ENCODE data around the gene KLK2. TPM values are rescaled to one million over a fixed set of nuclear protein-coding genes. Genes with fewer than 3 reads are reported as not detected.

KLK2 gene
- total RNA-seq, 1 experiment from 2014 or later, result not detected

- no peaks in the 10 kb centered on the region for H3F3A ChIP-seq (ENCODE audit: low read length, unreplicated experiment)
Measured at GRCh38 chr19:50924586-50924985, 51.3 kb downstream of the KLK2 start.

DNA sequence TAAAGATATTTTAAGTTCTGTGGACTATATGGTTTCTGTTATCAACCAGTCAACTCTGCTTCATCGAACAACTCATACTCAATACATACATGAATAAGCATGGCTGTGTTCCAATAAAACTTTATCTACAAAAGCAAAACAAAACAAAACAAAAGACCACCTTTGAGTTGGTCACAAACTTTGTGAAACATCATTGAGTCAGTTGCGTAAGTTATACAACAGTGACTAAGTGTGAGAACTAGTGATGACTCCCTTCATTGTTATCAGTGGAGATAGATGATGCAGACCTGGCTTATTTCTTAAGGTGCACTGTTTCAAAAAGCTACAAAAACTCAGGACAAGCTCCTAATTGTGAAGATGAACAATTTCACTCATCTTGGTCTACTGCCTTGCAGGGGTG, 52.5 kb downstream of the KLK2 start:
- no peak overlapping the region for H2AFZ ChIP-seq (ENCODE audit: low read length)
- H3F3A ChIP-seq (ENCODE audit: low read length, unreplicated experiment), result no peaks in the 10 kb centered on the region
- H4K20me1 ChIP-seq (ENCODE audit: low read length), result no peaks in the 10 kb centered on the region
- TF ChIP-seq EZH2 (IDR thresholded peaks at IDR 0.05; ENCODE audit: low read length, unreplicated experiment), result no peak
- no peak for TF ChIP-seq EZH2phosphoT487 (IDR thresholded peaks at IDR 0.05; ENCODE audit: borderline replicate concordance, low read length)
- no peak for TF ChIP-seq CTCF (conservative IDR thresholded peaks at IDR 0.05; ENCODE audit: low read depth, low read length)
- peak overlapping the region; percentile 23; the same call in 1 of the 2 replicates for H3K4me2 ChIP-seq (ENCODE audit: low read length)
- H3K9ac ChIP-seq (ENCODE audit: low read length), result no peak overlapping the region
- no TSS peak for BruUV-seq (replicated peaks)
- no peaks in the 10 kb centered on the region for H3K36me3 ChIP-seq (ENCODE audit: low read depth, low read length)
- H3K27ac ChIP-seq (ENCODE audit: low read length), result peak overlapping the region; percentile 44
- H3K9me3 ChIP-seq (ENCODE audit: low read length), result no peaks in the 10 kb centered on the region
- ATAC-seq (no peak), DNase-seq (peak; percentile 96)
- CTCF ChIA-PET, result no interaction called here
- intact Hi-C loops (cut with micrococcal nuclease), result no loop called here
- POLR2A ChIA-PET (ENCODE audit: unreplicated experiment), result no interaction called here
- no peaks in the 10 kb centered on the region for H3K27me3 ChIP-seq (ENCODE audit: low read length)
- H3K4me1 ChIP-seq (ENCODE audit: insufficient read depth, low read length), result peaks cover 32% of the 10 kb centered on the region
- no peaks in the 10 kb centered on the region for H3K9me2 ChIP-seq (replicated peaks; ENCODE audit: low read length)
- H3K4me3 ChIP-seq (ENCODE audit: low read length), result no peak overlapping the region
- H3K79me2 ChIP-seq (ENCODE audit: low read length), result no peaks in the 10 kb centered on the region

More at GRCh38 chr19:50924586-50924985, 51.3 kb downstream of the KLK2 start:
- POLR2A ChIA-PET (ENCODE audit: unreplicated experiment), result no interaction called here
- Histone ChIP-seq H3K9ac (ENCODE audit: low read length) (no peak overlapping the region), H3K9me2 (replicated peaks; ENCODE audit: low read length) (no peaks in the 10 kb centered on the region), H3K4me1 (ENCODE audit: insufficient read depth, low read length) (peaks cover 26% of the 10 kb centered on the region), H3K4me2 (ENCODE audit: low read length) (no peak overlapping the region), H3K4me3 (ENCODE audit: low read length) (no peak overlapping the region), H3K27me3 (ENCODE audit: low read length) (peaks cover 5% of the 10 kb centered on the region; the same call in 1 of the 2 replicates), H3K27ac (ENCODE audit: low read length) (no peak overlapping the region), H2AFZ (ENCODE audit: low read length) (no peak overlapping the region), H3K36me3 (ENCODE audit: low read depth, low read length) (no peaks in the 10 kb centered on the region), H4K20me1 (ENCODE audit: low read length) (no peaks in the 10 kb centered on the region), H3K79me2 (ENCODE audit: low read length) (no peaks in the 10 kb centered on the region), H3K9me3 (ENCODE audit: low read length) (no peaks in the 10 kb centered on the region)
- CTCF ChIA-PET, result no interaction called here
- intact Hi-C loops (cut with micrococcal nuclease), result loop anchor here (5.0 kb wide), 2 partner anchors 217 to 387 kb away; no protein-coding TSS in a partner anchor
- DNase-seq (no peak), ATAC-seq (no peak)
- TF ChIP-seq CTCF (conservative IDR thresholded peaks at IDR 0.05; ENCODE audit: low read depth, low read length), result no peak
- no peak for TF ChIP-seq EZH2phosphoT487 (IDR thresholded peaks at IDR 0.05; ENCODE audit: borderline replicate concordance, low read length)
- no peak for TF ChIP-seq EZH2 (IDR thresholded peaks at IDR 0.05; ENCODE audit: low read length, unreplicated experiment)
- BruUV-seq (replicated peaks), result no TSS peak

- H3K9me3 ChIP-seq (ENCODE audit: low read length), result no peaks in the 10 kb centered on the region
- H3K4me2 ChIP-seq (ENCODE audit: low read length), result peak overlapping the region; percentile 23; the same call in 1 of the 2 replicates
- H3K4me3 ChIP-seq (ENCODE audit: low read length), result no peak overlapping the region
- H3K27me3 ChIP-seq (ENCODE audit: low read length), result no peaks in the 10 kb centered on the region
- CTCF ChIA-PET, result no interaction called here
- H3F3A ChIP-seq (ENCODE audit: low read length, unreplicated experiment), result peaks cover under 1% of the 10 kb centered on the region
- H3K9ac ChIP-seq (ENCODE audit: low read length), result no peak overlapping the region
- BruUV-seq (replicated peaks), result no TSS peak
- no peaks in the 10 kb centered on the region for H4K20me1 ChIP-seq (ENCODE audit: low read length)
- TF ChIP-seq CTCF (conservative IDR thresholded peaks at IDR 0.05; ENCODE audit: low read depth, low read length), result no peak
- no peak for TF ChIP-seq EZH2 (IDR thresholded peaks at IDR 0.05; ENCODE audit: low read length, unreplicated experiment)
- no peak for TF ChIP-seq EZH2phosphoT487 (IDR thresholded peaks at IDR 0.05; ENCODE audit: borderline replicate concordance, low read length)
- peak; percentile 44 for DNase-seq
- POLR2A ChIA-PET (ENCODE audit: unreplicated experiment), result no interaction called here
- H3K9me2 ChIP-seq (replicated peaks; ENCODE audit: low read length), result no peaks in the 10 kb centered on the region
- no peaks in the 10 kb centered on the region for H3K79me2 ChIP-seq (ENCODE audit: low read length)
- no peak overlapping the region for H2AFZ ChIP-seq (ENCODE audit: low read length)
- H3K36me3 ChIP-seq (ENCODE audit: low read depth, low read length), result no peaks in the 10 kb centered on the region
- H3K27ac ChIP-seq (ENCODE audit: low read length), result peak overlapping the region; percentile 44
- ATAC-seq, result no peak
- H3K4me1 ChIP-seq (ENCODE audit: insufficient read depth, low read length), result peaks cover 35% of the 10 kb centered on the region
- intact Hi-C loops (cut with micrococcal nuclease), result no loop called here
Measured at GRCh38 chr19:50926144-50926543, 52.9 kb downstream of the KLK2 start.
